K562 (cell line): ENCODE data around the gene NAPEPLD. TPM values are rescaled to one million over a fixed set of nuclear protein-coding genes. Genes with fewer than 3 reads are reported as not detected.

ENCODE experiments used
- ARID2 ChIP-seq: fragments of 450-650 bp; IDR thresholded peaks from 2 replicates; pipeline ENCODE4 v1.6.1; 2017; ENCODE audit warnings: antibody characterized with exemption, mild to moderate bottlenecking
- CXXC5 ChIP-seq: fragments of 250-450 bp; sonication (Bioruptor Pico); IDR thresholded peaks from 2 replicates; pipeline ENCODE4 v1.8.0; 2022; ENCODE audit warnings: inconsistent platforms, mild to moderate bottlenecking, moderate library complexity
- FOXA1 ChIP-seq: fragments of 450-650 bp; IDR thresholded peaks from 2 replicates; pipeline ENCODE4 v1.6.1; 2016; ENCODE audit warnings: mild to moderate bottlenecking, borderline replicate concordance
- HNRNPL ChIP-seq: fragments of 200-400 bp; formaldehyde crosslinking; IDR thresholded peaks from 2 replicates; pipeline ENCODE4 v1.6.1; 2017; ENCODE audit warnings: low read depth, mild to moderate bottlenecking, low read length
- KLF16 ChIP-seq: IDR thresholded peaks from 2 replicates; pipeline ENCODE4 v1.6.1; 2016; ENCODE audit warnings: antibody characterized with exemption
- NCOA1 ChIP-seq: fragments of 450-650 bp; IDR thresholded peaks from 2 replicates; pipeline ENCODE4 v1.6.1; 2016; ENCODE audit warnings: low read depth
- NFIC ChIP-seq: fragments of 450-650 bp; IDR thresholded peaks from 2 replicates; pipeline ENCODE4 v1.6.1; 2017; ENCODE audit warnings: mild to moderate bottlenecking, inconsistent platforms
- PTRF ChIP-seq: fragments of 450-650 bp; IDR thresholded peaks from 2 replicates; pipeline ENCODE4 v1.6.1; 2016; ENCODE audit warnings: mild to moderate bottlenecking, missing genetic modification characterization, missing compliant biosample characterization
- SAP30 ChIP-seq: fragments of 200-600 bp; sonication (generic); IDR thresholded peaks from 2 replicates; pipeline ENCODE4 v1.6.1; 2012; ENCODE audit warnings: borderline replicate concordance, low read depth, mild to moderate bottlenecking, moderate library complexity, low read length, control low read depth, inconsistent platforms; ENCODE audit not compliant: insufficient read depth, poor library complexity, severe bottlenecking
- SMAD2 ChIP-seq: fragments of 150-350 bp; IDR thresholded peaks from 2 replicates; pipeline ENCODE4 v1.6.1; 2014; ENCODE audit warnings: low read depth, mild to moderate bottlenecking, low read length
- TAL1 ChIP-seq: fragments of 450-650 bp; IDR thresholded peaks from 2 replicates; pipeline ENCODE4 v1.6.1; 2016; ENCODE audit warnings: mild to moderate bottlenecking
- XRCC4 ChIP-seq: IDR thresholded peaks from one replicate; pipeline ENCODE4 v1.6.1; 2011; ENCODE audit not compliant: insufficient read depth, insufficient read length; ENCODE audit errors: extremely low read depth
- polyA plus RNA-seq, 8 experiments: library from polyadenylated mRNA; depleted of rRNA in 4 of 8; stranded (reverse) in 5 of 8; unstranded in 3 of 8; fragments of >200 nt; fragmentation: Nextera tagmentation in 2 of 8; fragmentation: Illumina TruSeq in 1 of 8; extraction: Ambion mirVana in 2 of 8; extraction: Trizol in 1 of 8; gene quantifications; 2 replicates each; pipeline versions ENCODE4 v1.2.1 to v1.2.3, GENCODE V29; 2011 to 2014; ENCODE audit warnings: inconsistent platforms in 1 of 8, missing spikeins in 1 of 8
- total RNA-seq, 7 experiments: library from RNA; depleted of rRNA in 6 of 7; stranded (reverse); fragments of >200 nt in 6 of 7; fragmentation: Illumina TruSeq in 2 of 7; extraction: Trizol in 2 of 7; gene quantifications; 2 replicates each; pipeline versions ENCODE4 v1.2.1 to v1.2.3, GENCODE V29; 2011 to 2021; ENCODE audit warnings: low replicate concordance in 1 of 7
- TF ChIP-seq, protein P1 (sequence below): fragments of 250-450 bp; sonication (Bioruptor Pico); IDR thresholded peaks from 2 replicates; pipeline ENCODE4 v1.8.0; 2021; ENCODE audit warnings: moderate library complexity, mild to moderate bottlenecking, inconsistent platforms
- TF ChIP-seq, protein P2 (sequence below): fragments of 150-350 bp; conservative IDR thresholded peaks from 2 replicates; pipeline ENCODE4 v1.6.1; 2014; ENCODE audit warnings: low read length
- TF ChIP-seq, protein P3 (sequence below): fragments of 250-450 bp; sonication (Bioruptor Pico); IDR thresholded peaks from 2 replicates; pipeline ENCODE4 v1.8.0; 2021; ENCODE audit warnings: moderate library complexity, mild to moderate bottlenecking, inconsistent platforms
- TF ChIP-seq, protein P4 (sequence below): sonication (generic); formaldehyde crosslinking; IDR thresholded peaks from 2 replicates; pipeline ENCODE4 v1.8.1; 2023; ENCODE audit warnings: mild to moderate bottlenecking, missing genetic modification reagents
- TF ChIP-seq, protein P5 (sequence below): fragments of 450-650 bp; IDR thresholded peaks from 2 replicates; pipeline ENCODE4 v1.6.1; 2018; ENCODE audit warnings: mild to moderate bottlenecking, low read depth; ENCODE audit not compliant: partially characterized antibody
- TF ChIP-seq, protein P6 (sequence below): IDR thresholded peaks from 2 replicates; pipeline ENCODE4 v1.6.1; 2012; ENCODE audit warnings: low read depth, low read length, improper control_type of control experiment, borderline replicate concordance

NAPEPLD gene
- total and polyA plus RNA-seq, 9 of the 15 experiments (the other 6 are each of a cell fraction or from before 2014, with no cell fraction given) = 3.2 to 11.0 (median 7.5) TPM

DNA sequence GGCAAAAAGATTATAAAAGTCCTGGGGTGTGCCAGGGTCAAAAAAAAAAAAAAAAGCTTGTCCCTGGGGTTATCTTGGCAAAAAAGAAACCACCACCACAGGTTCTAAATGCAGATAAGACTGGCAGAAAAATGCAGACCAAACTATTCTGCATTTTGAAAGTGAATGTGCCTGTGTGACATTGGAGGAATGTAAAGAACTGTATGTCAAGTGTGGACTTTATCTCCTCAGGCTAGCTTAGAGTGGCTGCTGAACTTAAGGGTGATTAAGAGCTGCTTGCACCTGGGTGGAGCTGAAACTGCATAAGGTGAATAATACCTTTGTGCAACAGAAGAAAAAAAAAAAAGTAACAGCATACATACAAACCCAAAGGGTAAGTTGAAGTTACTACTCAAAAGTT lies 1.3 kb upstream of the NAPEPLD start (continued):
- TF ChIP-seq, protein P1, sequence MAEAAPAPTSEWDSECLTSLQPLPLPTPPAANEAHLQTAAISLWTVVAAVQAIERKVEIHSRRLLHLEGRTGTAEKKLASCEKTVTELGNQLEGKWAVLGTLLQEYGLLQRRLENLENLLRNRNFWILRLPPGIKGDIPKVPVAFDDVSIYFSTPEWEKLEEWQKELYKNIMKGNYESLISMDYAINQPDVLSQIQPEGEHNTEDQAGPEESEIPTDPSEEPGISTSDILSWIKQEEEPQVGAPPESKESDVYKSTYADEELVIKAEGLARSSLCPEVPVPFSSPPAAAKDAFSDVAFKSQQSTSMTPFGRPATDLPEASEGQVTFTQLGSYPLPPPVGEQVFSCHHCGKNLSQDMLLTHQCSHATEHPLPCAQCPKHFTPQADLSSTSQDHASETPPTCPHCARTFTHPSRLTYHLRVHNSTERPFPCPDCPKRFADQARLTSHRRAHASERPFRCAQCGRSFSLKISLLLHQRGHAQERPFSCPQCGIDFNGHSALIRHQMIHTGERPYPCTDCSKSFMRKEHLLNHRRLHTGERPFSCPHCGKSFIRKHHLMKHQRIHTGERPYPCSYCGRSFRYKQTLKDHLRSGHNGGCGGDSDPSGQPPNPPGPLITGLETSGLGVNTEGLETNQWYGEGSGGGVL (CRISPR knock-in tag) = peak; percentile 9; the same call in 1 of the 2 replicates
- TF ChIP-seq, protein P2, sequence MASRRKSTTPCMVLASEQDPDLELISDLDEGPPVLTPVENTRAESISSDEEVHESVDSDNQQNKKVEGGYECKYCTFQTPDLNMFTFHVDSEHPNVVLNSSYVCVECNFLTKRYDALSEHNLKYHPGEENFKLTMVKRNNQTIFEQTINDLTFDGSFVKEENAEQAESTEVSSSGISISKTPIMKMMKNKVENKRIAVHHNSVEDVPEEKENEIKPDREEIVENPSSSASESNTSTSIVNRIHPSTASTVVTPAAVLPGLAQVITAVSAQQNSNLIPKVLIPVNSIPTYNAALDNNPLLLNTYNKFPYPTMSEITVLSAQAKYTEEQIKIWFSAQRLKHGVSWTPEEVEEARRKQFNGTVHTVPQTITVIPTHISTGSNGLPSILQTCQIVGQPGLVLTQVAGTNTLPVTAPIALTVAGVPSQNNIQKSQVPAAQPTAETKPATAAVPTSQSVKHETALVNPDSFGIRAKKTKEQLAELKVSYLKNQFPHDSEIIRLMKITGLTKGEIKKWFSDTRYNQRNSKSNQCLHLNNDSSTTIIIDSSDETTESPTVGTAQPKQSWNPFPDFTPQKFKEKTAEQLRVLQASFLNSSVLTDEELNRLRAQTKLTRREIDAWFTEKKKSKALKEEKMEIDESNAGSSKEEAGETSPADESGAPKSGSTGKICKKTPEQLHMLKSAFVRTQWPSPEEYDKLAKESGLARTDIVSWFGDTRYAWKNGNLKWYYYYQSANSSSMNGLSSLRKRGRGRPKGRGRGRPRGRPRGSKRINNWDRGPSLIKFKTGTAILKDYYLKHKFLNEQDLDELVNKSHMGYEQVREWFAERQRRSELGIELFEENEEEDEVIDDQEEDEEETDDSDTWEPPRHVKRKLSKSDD = no peak; the same call in 1 of the 2 replicates
- TF ChIP-seq FOXA1 (no peak), PTRF (tag) (no peak), NFIC (peak; percentile 55), KLF16 (peak; percentile 76; the same call in 1 of the 2 replicates), NCOA1 (no peak), ARID2 (no peak), CXXC5 (CRISPR knock-in tag) (peak; percentile 6; the same call in 1 of the 2 replicates), HNRNPL (no peak), SMAD2 (no peak), SAP30 (no peak), XRCC4 (no peak), TAL1 (peak; percentile 89)
- TF ChIP-seq, protein P3, sequence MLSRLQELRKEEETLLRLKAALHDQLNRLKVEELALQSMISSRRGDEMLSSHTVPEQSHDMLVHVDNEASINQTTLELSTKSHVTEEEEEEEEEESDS (CRISPR knock-in tag) = no peak
- TF ChIP-seq, protein P4, sequence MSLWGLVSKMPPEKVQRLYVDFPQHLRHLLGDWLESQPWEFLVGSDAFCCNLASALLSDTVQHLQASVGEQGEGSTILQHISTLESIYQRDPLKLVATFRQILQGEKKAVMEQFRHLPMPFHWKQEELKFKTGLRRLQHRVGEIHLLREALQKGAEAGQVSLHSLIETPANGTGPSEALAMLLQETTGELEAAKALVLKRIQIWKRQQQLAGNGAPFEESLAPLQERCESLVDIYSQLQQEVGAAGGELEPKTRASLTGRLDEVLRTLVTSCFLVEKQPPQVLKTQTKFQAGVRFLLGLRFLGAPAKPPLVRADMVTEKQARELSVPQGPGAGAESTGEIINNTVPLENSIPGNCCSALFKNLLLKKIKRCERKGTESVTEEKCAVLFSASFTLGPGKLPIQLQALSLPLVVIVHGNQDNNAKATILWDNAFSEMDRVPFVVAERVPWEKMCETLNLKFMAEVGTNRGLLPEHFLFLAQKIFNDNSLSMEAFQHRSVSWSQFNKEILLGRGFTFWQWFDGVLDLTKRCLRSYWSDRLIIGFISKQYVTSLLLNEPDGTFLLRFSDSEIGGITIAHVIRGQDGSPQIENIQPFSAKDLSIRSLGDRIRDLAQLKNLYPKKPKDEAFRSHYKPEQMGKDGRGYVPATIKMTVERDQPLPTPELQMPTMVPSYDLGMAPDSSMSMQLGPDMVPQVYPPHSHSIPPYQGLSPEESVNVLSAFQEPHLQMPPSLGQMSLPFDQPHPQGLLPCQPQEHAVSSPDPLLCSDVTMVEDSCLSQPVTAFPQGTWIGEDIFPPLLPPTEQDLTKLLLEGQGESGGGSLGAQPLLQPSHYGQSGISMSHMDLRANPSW (CRISPR knock-in tag) = no peak
- TF ChIP-seq, protein P5, sequence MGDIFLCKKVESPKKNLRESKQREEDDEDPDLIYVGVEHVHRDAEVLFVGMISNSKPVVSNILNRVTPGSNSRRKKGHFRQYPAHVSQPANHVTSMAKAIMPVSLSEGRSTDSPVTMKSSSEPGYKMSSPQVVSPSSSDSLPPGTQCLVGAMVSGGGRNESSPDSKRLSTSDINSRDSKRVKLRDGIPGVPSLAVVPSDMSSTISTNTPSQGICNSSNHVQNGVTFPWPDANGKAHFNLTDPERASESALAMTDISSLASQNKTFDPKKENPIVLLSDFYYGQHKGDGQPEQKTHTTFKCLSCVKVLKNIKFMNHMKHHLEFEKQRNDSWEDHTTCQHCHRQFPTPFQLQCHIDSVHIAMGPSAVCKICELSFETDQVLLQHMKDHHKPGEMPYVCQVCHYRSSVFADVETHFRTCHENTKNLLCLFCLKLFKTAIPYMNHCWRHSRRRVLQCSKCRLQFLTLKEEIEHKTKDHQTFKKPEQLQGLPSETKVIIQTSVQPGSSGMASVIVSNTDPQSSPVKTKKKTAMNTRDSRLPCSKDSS = no peak
- TF ChIP-seq, protein P6, sequence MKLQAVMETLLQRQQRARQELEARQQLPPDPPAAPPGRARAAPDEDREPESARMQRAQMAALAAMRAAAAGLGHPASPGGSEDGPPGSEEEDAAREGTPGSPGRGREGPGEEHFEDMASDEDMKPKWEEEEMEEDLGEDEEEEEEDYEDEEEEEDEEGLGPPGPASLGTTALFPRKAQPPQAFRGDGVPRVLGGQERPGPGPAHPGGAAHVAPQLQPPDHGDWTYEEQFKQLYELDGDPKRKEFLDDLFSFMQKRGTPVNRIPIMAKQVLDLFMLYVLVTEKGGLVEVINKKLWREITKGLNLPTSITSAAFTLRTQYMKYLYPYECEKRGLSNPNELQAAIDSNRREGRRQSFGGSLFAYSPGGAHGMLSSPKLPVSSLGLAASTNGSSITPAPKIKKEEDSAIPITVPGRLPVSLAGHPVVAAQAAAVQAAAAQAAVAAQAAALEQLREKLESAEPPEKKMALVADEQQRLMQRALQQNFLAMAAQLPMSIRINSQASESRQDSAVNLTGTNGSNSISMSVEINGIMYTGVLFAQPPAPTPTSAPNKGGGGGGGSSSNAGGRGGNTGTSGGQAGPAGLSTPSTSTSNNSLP = no peak
